Measurements from ENCODE around the gene GPR160. TPM values are rescaled to one million over a fixed set of nuclear protein-coding genes. Genes with fewer than 3 reads are reported as not detected.

GPR160 gene
- total RNA-seq, 2 donors from 2014 or later: 26.4 to 31.9 TPM

GRCh38 chr3:170130532-170130931, 92.7 kb downstream of the GPR160 start:
- Histone ChIP-seq H3K27ac (no peak overlapping the region), H3K4me3 (no peak overlapping the region), H3K27me3 (no peaks in the 10 kb centered on the region), H3K9me3 (no peaks in the 10 kb centered on the region), H3K4me1 (no peaks in the 10 kb centered on the region), H3K36me3 (replicated peaks in 1 of 2; ENCODE audit: insufficient read depth in 1 of 2, low read depth in 2 of 2) (peaks cover 10 to 12% of the 10 kb centered on the region in 2 donors)
- DNase-seq (no peak), ATAC-seq (no peak)
- intact Hi-C loops (cut with DNase I): no loop called here
- TF ChIP-seq POLR2A (IDR thresholded peaks at IDR 0.05): no peak
- no peak for TF ChIP-seq CTCF (IDR thresholded peaks at IDR 0.05)

GRCh38 chr3:170132335-170132734, 94.5 kb downstream of the GPR160 start:
- no peaks in the 10 kb centered on the region for H3K4me1 ChIP-seq
- WGBS, 2 donors: 80 to 93% methylated on average over 2 of the region's 2 CpGs
- no peak overlapping the region for H3K27ac ChIP-seq
- H3K9me3 ChIP-seq: no peaks in the 10 kb centered on the region
- intact Hi-C loops (cut with DNase I): no loop called here
- DNase-seq (no peak), ATAC-seq (no peak)
- H3K36me3 ChIP-seq (replicated peaks in 1 of 2; ENCODE audit: insufficient read depth in 1 of 2, low read depth in 2 of 2): peaks cover 10 to 12% of the 10 kb centered on the region in 2 donors
- TF ChIP-seq CTCF (IDR thresholded peaks at IDR 0.05) (no peak), POLR2A (IDR thresholded peaks at IDR 0.05) (no peak)
- no peaks in the 10 kb centered on the region for H3K27me3 ChIP-seq
- no peak overlapping the region for H3K4me3 ChIP-seq

Small RNAs within 50 kb of the gene (small RNA-seq; reads per million reads assigned to genes)
- gene RNU4-38P: not detected

Other genes with a start within 250 kb of the GPR160 start
- not detected for gene LRRIQ4, start 225.1 kb upstream of the GPR160 start, total RNA-seq
- 1 to 10 TPM in 1 of 2 donors, not detected in 1; 3.4 TPM for gene LRRC34, start 225.1 kb upstream of the GPR160 start, total RNA-seq
- gene LRRC31, start 168.1 kb upstream of the GPR160 start, total RNA-seq: under 1 TPM in 1 of 2 donors, not detected in 1; 0.78 TPM
- gene SAMD7, start 126.4 kb upstream of the GPR160 start, total RNA-seq: not detected
- 10 to 100 TPM; 30.9 to 31.0 TPM for gene SEC62, start 71.2 kb upstream of the GPR160 start, total RNA-seq
- gene PHC3, start 143.7 kb downstream of the GPR160 start, total RNA-seq: 10 to 100 TPM; 34.8 to 58.7 TPM
- 10 to 100 TPM; 13.5 to 17.6 TPM for gene PRKCI, start 184.4 kb downstream of the GPR160 start, total RNA-seq

All from body of pancreas (tissue), 4 donors.